Neural cell (in vitro differentiated cells): ENCODE results near the gene AKT3. TPM values are rescaled to one million over a fixed set of nuclear protein-coding genes. Genes with fewer than 3 reads are reported as not detected.

Source experiments
- H2AFZ ChIP-seq: fragments of 200-600, 300-800 bp; sonication (generic), shearing (Covaris generic); 2 replicates; pipeline ENCODE4 v1.6.0; 2014; ENCODE audit warnings: low read depth, mild to moderate bottlenecking, antibody characterized with exemption, low read length, moderate library complexity
- H3F3A ChIP-seq: fragments of 200-600 bp; shearing (Covaris generic); 2 replicates; pipeline ENCODE4 v1.6.1; 2016; ENCODE audit warnings: mild to moderate bottlenecking, moderate library complexity, mixed read lengths, antibody characterized with exemption, low read length; ENCODE audit not compliant: insufficient read depth, poor library complexity, severe bottlenecking
- H3K27ac ChIP-seq: fragments of 200-600, 300-800 bp; sonication (generic), shearing (Covaris generic); 2 replicates; pipeline ENCODE4 v1.5.1; 2014; ENCODE audit warnings: mild to moderate bottlenecking, low read length, moderate library complexity
- H3K27me3 ChIP-seq: fragments of 300-800, 200-600 bp; sonication (generic), shearing (Covaris generic); 2 replicates; pipeline ENCODE4 v1.6.0; 2014; ENCODE audit warnings: mild to moderate bottlenecking, low read depth, low read length, moderate library complexity; ENCODE audit not compliant: insufficient read depth
- H3K36me3 ChIP-seq: fragments of 300-800, 200-600 bp; sonication (generic), shearing (Covaris generic); 2 replicates; pipeline ENCODE4 v1.5.1; 2014; ENCODE audit warnings: mild to moderate bottlenecking, antibody characterized with exemption, low read length, moderate library complexity; ENCODE audit not compliant: insufficient read depth
- H3K4me2 ChIP-seq: fragments of 300-800, 200-600 bp; sonication (generic), shearing (Covaris generic); 2 replicates; pipeline ENCODE4 v1.6.0; 2014; ENCODE audit warnings: mild to moderate bottlenecking, low read length
- H3K4me3 ChIP-seq: fragments of 300-800, 200-600 bp; sonication (generic), shearing (Covaris generic); 2 replicates; pipeline ENCODE4 v1.5.1; 2014; ENCODE audit warnings: mild to moderate bottlenecking, low read length, moderate library complexity
- H3K79me2 ChIP-seq: fragments of 200-600 bp; shearing (Covaris generic); replicated peaks from 2 replicates; pipeline ENCODE4 v1.6.0; 2014; ENCODE audit warnings: mild to moderate bottlenecking, low read length, moderate library complexity; ENCODE audit not compliant: insufficient read depth
- H3K9ac ChIP-seq: fragments of 300-800, 200-600 bp; sonication (generic), shearing (Covaris generic); 2 replicates; pipeline ENCODE4 v1.6.1; 2016; ENCODE audit warnings: mild to moderate bottlenecking, low read length, mixed read lengths
- H3K9me2 ChIP-seq: fragments of 200-600 bp; shearing (Covaris generic); 2 replicates; pipeline ENCODE4 v1.6.1; 2016; ENCODE audit warnings: mild to moderate bottlenecking, low read length, mixed read lengths; ENCODE audit not compliant: insufficient read depth
- H3K9me3 ChIP-seq: fragments of 200-600, 300-800 bp; sonication (generic), shearing (Covaris generic); 2 replicates; pipeline ENCODE4 v1.6.1; 2016; ENCODE audit warnings: mild to moderate bottlenecking, mixed run types, low read length, moderate library complexity, mixed read lengths
- H4K20me1 ChIP-seq: fragments of 200-600 bp; shearing (Covaris generic); 2 replicates; pipeline ENCODE4 v1.6.1; 2016; ENCODE audit warnings: mild to moderate bottlenecking, mixed run types; ENCODE audit not compliant: insufficient read depth
- EP300 ChIP-seq: fragments of 450-650 bp; conservative IDR thresholded peaks from 2 replicates; pipeline ENCODE4 v1.6.1; 2014; ENCODE audit warnings: antibody characterized with exemption, mild to moderate bottlenecking, moderate library complexity; ENCODE audit not compliant: poor library complexity, severe bottlenecking
- EZH2 ChIP-seq: fragments of 200-600, 300-800 bp; shearing (Covaris generic), sonication (generic); IDR thresholded peaks from 2 replicates; pipeline ENCODE4 v1.6.1; 2014; ENCODE audit warnings: antibody characterized with exemption, low read length, borderline replicate concordance, mild to moderate bottlenecking; ENCODE audit not compliant: insufficient read depth, poor library complexity, severe bottlenecking
- MXI1 ChIP-seq: fragments of 450-650 bp; conservative IDR thresholded peaks from 2 replicates; pipeline ENCODE4 v1.6.1; 2014; ENCODE audit warnings: antibody characterized with exemption, mild to moderate bottlenecking; ENCODE audit not compliant: poor library complexity, severe bottlenecking
- POLR2AphosphoS5 ChIP-seq: IDR thresholded peaks from 2 replicates; pipeline ENCODE4 v1.6.1; 2012
- RAD21 ChIP-seq: fragments of 450-650 bp; conservative IDR thresholded peaks from 2 replicates; pipeline ENCODE4 v1.6.1; 2014; ENCODE audit warnings: antibody characterized with exemption, mild to moderate bottlenecking, moderate library complexity
- SMC3 ChIP-seq: fragments of 450-650 bp; conservative IDR thresholded peaks from 2 replicates; pipeline ENCODE4 v1.6.1; 2014; ENCODE audit warnings: antibody characterized with exemption, mild to moderate bottlenecking, moderate library complexity; ENCODE audit not compliant: poor library complexity
- TAF1 ChIP-seq: IDR thresholded peaks from 2 replicates; pipeline ENCODE4 v1.6.1; 2012; ENCODE audit warnings: low read depth
- polyA plus RNA-seq: library from polyadenylated mRNA; depleted of rRNA; stranded (reverse); fragments of >200 nt; gene quantifications from 2 replicates; pipeline ENCODE4 v1.2.3, GENCODE V29; 2014
- TF ChIP-seq, protein P1 (sequence below): IDR thresholded peaks from 2 replicates; pipeline ENCODE4 v1.6.1; 2012; ENCODE audit warnings: borderline replicate concordance
- TF ChIP-seq, protein P2 (sequence below): fragments of 450-650 bp; IDR thresholded peaks from 2 replicates; pipeline ENCODE4 v1.5.1; 2014; ENCODE audit warnings: antibody characterized with exemption, mild to moderate bottlenecking, moderate library complexity; ENCODE audit not compliant: poor library complexity, severe bottlenecking

Gene AKT3
- polyA plus RNA-seq, 1 donor from 2014 or later, result 46.0 TPM

DNA sequence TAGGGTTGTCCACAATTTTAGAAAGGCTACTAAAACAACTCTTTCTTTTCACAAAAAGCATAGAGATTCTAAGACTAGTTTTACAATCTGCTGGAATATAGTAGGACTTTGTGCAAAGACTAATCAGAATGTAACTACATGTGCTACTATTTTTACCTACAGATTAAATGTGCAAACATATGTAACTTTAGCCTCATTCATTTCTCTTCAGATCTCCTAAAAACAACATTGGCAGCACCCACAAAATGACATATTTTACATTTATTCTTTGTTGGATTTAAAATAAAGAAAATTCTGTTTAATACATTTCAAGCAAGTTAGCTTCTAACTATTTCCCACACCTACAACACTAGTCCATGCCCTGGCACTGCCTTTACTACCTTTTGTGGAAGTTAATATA lies 292.2 kb downstream of the AKT3 start:
- Histone ChIP-seq H4K20me1 (no peaks in the 10 kb centered on the region), H3K27me3 (no peaks in the 10 kb centered on the region), H3F3A (no peaks in the 10 kb centered on the region), H2AFZ (no peak overlapping the region), H3K9ac (no peak overlapping the region), H3K27ac (no peak overlapping the region), H3K4me2 (no peak overlapping the region), H3K79me2 (no peaks in the 10 kb centered on the region), H3K9me2 (no peaks in the 10 kb centered on the region), H3K36me3 (peaks cover 19% of the 10 kb centered on the region), H3K4me3 (no peak overlapping the region), H3K9me3 (peaks cover 6% of the 10 kb centered on the region)
- TF ChIP-seq EZH2, result no peak
- no peak for TF ChIP-seq POLR2AphosphoS5
- TF ChIP-seq MXI1, result no peak
- no peak for TF ChIP-seq SMC3
- TF ChIP-seq, protein P1, sequence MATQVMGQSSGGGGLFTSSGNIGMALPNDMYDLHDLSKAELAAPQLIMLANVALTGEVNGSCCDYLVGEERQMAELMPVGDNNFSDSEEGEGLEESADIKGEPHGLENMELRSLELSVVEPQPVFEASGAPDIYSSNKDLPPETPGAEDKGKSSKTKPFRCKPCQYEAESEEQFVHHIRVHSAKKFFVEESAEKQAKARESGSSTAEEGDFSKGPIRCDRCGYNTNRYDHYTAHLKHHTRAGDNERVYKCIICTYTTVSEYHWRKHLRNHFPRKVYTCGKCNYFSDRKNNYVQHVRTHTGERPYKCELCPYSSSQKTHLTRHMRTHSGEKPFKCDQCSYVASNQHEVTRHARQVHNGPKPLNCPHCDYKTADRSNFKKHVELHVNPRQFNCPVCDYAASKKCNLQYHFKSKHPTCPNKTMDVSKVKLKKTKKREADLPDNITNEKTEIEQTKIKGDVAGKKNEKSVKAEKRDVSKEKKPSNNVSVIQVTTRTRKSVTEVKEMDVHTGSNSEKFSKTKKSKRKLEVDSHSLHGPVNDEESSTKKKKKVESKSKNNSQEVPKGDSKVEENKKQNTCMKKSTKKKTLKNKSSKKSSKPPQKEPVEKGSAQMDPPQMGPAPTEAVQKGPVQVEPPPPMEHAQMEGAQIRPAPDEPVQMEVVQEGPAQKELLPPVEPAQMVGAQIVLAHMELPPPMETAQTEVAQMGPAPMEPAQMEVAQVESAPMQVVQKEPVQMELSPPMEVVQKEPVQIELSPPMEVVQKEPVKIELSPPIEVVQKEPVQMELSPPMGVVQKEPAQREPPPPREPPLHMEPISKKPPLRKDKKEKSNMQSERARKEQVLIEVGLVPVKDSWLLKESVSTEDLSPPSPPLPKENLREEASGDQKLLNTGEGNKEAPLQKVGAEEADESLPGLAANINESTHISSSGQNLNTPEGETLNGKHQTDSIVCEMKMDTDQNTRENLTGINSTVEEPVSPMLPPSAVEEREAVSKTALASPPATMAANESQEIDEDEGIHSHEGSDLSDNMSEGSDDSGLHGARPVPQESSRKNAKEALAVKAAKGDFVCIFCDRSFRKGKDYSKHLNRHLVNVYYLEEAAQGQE, result no peak
- TF ChIP-seq TAF1, result no peak
- no peak for TF ChIP-seq RAD21
- no peak for TF ChIP-seq EP300
- TF ChIP-seq, protein P2, sequence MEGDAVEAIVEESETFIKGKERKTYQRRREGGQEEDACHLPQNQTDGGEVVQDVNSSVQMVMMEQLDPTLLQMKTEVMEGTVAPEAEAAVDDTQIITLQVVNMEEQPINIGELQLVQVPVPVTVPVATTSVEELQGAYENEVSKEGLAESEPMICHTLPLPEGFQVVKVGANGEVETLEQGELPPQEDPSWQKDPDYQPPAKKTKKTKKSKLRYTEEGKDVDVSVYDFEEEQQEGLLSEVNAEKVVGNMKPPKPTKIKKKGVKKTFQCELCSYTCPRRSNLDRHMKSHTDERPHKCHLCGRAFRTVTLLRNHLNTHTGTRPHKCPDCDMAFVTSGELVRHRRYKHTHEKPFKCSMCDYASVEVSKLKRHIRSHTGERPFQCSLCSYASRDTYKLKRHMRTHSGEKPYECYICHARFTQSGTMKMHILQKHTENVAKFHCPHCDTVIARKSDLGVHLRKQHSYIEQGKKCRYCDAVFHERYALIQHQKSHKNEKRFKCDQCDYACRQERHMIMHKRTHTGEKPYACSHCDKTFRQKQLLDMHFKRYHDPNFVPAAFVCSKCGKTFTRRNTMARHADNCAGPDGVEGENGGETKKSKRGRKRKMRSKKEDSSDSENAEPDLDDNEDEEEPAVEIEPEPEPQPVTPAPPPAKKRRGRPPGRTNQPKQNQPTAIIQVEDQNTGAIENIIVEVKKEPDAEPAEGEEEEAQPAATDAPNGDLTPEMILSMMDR, result no peak

DNA sequence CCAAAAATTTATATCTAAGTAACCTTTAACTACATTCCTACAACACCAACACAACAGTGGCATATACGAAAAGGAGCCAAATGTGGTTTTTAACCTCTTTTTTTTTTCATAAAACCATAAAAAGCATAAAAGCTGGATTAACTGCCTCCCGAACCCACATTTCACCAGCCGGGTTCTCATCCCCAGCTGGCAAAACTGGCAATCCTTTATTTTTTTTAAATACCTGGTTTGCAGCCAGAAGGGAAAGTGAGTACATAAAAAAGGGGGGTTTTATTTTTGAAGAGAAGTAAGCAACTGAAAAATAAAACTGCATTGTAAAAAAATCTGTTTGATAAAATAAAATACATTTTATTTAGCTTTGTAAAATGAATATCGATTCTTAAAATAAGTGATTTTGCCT lies 295.4 kb downstream of the AKT3 start:
- Histone ChIP-seq H3K79me2 (no peaks in the 10 kb centered on the region), H3F3A (no peaks in the 10 kb centered on the region), H3K9ac (no peak overlapping the region), H2AFZ (no peak overlapping the region), H3K4me2 (no peak overlapping the region), H3K27me3 (no peaks in the 10 kb centered on the region), H3K9me2 (no peaks in the 10 kb centered on the region), H4K20me1 (no peaks in the 10 kb centered on the region), H3K27ac (no peak overlapping the region), H3K9me3 (no peaks in the 10 kb centered on the region), H3K4me3 (no peak overlapping the region), H3K36me3 (no peaks in the 10 kb centered on the region)
- TF ChIP-seq, protein P2, result no peak
- TF ChIP-seq MXI1, result no peak
- TF ChIP-seq, protein P1, result no peak
- no peak for TF ChIP-seq RAD21
- TF ChIP-seq TAF1, result no peak
